GM19328 (cell line): ENCODE data around the gene SIAH3.

Experiments used
- ATAC-seq: cut with Tn5 transposase; IDR thresholded peaks from one replicate; pipeline ENCODE4 v1.9.1; 2021; ENCODE audit warnings: mild to moderate bottlenecking, moderate library complexity; ENCODE audit not compliant: unreplicated experiment

SIAH3 gene

DNA sequence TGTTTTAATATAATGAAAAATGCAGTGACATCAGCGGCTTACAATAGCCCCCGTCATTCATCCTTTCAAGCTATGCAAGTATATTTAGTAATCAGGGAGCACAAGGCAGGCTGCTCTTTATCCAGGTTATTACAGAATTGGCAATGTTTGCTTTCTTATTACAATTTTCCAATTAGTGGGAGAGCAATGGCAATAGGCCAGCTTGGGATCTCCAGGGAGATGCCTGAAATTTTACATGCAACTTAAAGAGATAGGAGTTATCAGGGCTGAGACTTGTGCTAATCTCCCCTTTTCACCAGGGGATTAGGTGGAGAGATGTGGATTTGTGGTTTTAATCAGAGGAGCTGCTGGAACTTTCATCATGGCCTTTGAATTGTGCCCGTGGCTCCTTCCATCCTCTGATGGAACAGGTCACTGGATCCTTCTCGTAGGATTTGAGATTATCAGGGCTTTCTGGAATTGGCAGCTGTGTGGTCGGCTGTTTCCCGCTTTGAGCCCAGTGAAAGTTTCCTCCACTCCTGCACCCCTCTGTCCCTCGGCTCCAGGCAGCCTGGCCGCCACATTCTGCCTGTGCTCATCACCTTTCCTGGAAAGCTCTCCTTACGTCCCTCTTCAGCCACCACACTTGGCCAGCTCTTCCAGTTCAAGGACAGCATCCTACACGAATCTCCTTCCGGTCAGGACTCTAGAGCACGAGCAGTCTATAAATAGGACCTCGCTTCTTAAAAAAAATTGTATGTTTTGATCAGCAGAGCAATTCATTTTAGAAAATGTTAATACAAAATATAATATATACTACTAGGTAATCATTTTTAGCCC lies 102.4 kb downstream of the SIAH3 start:
- ATAC-seq = no peak

DNA sequence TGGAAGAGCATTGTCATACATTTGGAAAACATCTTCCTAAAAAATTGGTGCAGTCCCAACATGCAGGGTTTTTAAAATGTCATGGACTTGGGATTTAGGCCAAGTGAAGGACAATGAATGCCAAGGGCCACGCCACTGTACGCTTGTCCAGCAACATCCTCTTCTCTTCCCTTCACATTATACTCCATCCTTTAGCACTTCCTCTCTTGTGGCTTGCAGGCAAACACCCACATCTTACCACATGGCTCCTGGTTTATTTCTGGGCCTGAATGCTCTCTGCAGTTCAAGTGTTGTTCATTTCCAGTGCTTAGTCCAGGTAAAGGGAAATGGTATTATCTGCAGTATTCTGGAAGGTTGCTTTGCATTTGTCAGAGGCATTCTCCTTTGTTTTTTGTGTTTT lies 104.5 kb downstream of the SIAH3 start:
- no peak for ATAC-seq

DNA sequence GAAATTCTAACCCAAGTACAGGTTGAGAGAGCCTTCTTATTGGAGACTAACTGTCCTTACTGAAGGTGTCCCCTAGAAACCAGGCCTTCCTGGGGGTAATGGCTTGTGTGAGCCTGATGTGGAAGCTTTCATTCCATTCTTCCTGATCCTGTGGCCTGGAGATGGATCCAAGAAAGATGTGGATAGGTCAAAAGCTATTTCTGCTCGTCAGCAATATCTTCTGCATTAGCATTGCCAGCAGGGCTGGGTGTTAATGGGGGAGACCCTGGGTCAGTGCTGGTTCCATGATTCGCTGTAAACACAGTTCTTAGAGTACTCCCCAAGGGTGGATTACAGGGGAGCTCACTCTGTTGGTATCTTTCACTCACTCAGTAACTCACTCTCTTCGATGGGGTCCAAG lies 106.6 kb downstream of the SIAH3 start:
- ATAC-seq = no peak

DNA sequence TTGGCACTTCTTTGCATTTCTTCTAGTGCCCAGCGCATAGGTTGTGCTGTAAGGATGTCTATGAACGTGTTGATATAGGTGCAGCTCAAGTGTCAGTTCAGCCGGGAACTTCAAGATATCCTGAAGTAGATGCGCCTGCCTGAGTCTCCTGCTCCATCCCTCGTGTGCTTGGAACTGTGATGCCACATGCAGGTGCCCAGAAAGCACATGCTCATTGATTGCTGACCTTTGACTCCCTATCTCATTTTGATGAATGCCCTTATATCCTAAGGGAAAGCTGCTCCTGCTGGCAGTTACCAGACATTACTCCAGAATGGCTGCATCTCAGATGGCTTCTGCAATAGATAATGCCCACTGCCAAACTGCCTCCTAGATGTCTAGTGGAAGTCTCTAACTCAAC lies 108.6 kb downstream of the SIAH3 start:
- ATAC-seq = no peak

DNA sequence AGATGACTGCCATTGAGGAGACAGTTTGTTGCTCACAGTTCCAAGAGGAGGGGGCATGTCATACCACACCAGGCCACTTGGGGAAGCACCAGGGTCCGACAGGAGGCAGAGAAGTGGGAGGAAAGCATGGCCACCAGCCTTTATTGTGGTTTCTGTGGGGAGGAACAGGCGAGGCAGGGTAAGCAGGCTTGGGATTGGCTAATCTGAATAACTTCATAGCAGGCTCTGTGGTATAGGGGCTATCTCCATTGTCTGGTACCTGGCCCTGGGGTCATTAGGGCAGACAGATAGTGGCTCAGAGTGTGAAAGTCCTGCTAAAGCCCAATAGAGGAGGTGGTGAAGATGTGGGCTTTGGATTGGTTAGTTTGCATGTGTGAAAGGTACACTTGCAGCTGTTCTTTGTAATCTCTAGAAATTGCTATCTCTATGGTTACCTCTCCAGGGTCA lies 114.0 kb downstream of the SIAH3 start:
- ATAC-seq = no peak

DNA sequence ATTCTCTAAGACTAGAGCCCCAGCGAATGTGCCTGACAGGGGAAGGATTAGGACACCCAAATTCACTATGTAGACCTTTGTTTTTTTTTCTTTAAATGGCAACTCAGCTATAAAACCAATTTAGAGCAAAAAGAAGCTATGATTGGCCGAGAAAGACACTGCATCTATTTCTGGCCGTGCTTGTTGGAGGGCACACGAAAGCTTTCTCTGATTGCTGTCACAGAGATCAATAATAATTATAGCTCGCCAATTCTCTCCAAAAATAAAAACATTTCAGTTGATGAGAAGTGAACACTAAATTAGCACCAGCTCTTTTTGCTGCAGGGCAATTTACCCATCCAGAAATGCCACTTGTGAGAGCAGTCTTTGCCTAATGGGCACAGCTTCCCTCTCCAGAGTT lies 118.2 kb downstream of the SIAH3 start:
- no peak for ATAC-seq

DNA sequence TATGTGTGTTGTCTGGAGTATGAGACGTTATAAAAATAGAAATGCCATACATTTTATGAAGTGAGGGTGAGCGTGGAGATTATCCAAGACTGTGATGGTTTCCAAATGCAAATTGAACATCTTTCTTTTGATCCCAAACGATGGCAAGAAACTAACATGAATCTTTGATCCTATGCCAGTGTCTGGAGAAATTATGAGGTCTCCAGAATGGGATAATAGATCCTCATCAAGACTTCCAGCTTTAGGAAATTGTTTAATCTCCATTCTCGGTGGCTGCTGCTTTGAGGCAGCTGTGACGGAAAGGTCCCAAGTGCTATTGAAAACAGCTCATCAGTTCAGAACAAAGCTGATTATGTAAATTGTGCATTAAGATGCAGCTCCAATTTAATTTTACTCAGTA lies 118.6 kb downstream of the SIAH3 start:
- no peak for ATAC-seq

DNA sequence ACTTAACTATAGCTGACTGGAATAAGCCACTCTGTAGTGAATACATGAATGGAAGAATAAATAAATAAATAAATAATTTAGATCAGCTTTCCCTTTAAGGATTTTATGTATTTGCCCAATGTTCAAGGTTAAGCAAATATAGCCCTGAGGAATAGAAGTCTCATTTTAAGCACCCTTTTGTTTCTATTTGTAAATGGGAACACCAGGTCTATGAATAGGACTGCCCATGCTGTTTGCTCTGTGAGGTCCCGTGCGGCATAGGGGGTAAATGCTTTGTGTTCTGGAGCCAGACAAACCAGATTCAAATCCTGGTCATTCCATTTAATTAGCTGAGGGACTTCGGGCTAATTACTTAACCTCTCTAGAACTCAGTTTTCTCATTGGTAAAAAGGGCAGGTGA lies 120.1 kb downstream of the SIAH3 start:
- no peak for ATAC-seq

DNA sequence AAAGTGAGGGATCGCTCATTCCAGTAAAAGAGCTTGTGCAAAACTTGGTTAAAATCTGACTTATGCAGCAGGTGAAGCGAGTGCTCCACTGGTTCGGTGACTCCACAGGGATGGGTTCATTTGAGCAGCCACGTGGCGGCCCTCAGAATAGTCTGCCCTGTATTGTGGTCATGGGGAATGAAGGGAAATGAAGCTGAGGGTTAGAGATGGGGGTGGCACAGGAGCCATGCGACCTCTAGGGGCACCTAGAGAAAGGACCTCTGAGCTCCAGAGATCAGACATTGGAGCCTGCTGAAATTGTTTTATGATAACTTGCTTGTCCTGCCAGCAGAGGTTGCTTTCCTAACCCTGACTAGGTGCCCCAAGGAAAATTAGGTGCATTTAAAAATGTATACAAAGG lies 122.8 kb downstream of the SIAH3 start:
- ATAC-seq = no peak
